Mesangial cell (primary cell): ENCODE results near the gene SMOC2. TPM values are rescaled to one million over a fixed set of nuclear protein-coding genes. Genes with fewer than 3 reads are reported as not detected.

Experiments
- total RNA-seq: library from RNA; depleted of rRNA; stranded (reverse); fragments of >200 nt; gene quantifications from 2 replicates; pipeline ENCODE4 v1.2.3, GENCODE V29; 2015

Gene SMOC2, protein sequence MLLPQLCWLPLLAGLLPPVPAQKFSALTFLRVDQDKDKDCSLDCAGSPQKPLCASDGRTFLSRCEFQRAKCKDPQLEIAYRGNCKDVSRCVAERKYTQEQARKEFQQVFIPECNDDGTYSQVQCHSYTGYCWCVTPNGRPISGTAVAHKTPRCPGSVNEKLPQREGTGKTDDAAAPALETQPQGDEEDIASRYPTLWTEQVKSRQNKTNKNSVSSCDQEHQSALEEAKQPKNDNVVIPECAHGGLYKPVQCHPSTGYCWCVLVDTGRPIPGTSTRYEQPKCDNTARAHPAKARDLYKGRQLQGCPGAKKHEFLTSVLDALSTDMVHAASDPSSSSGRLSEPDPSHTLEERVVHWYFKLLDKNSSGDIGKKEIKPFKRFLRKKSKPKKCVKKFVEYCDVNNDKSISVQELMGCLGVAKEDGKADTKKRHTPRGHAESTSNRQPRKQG
- 0.13 TPM in 1 of 2 replicates, not detected in the other for total RNA-seq

DNA sequence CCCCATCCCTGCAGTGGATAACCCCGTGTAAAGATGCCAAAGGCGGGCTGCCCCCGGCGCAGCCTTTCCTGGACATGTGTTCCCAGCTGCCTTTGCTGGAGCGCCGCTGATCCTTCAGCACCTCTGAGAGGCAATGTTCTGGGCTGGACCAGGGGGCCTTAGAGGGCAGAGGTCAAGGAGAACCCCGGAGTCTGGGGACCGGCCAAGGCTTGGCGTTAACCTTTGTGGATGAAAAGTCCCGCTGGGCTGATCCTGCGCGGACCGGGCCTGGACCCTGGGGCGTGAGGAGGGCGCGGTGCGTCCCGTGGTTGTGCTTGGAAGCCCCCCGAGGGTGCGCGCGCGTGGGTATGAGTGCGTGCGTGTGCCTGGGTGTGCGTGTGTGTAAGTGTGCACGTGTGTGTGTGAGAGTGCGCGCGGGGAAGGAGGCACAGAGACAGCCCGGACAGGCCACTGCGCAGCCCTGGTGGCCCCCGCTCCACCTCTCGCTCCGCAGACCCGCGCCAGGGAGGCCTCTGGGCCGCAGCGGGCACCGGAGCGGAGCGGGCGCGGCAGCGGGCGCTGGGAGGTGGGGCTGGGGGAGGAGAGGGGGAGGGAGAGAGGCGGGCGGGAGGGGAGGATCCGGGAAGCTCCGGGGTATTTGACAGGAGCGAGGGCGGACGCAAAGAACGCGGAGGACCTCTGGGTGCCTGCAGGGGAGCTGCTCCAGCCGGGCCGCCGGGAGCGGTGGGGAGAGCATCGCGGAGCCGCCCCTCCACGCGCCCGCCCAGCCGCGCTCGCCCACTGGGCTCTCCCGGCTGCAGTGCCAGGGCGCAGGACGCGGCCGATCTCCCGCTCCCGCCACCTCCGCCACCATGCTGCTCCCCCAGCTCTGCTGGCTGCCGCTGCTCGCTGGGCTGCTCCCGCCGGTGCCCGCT lies at the start of gene SMOC2:
Gene SMOC2, plus strand, starts transcription at position 665 of the 914 bp plus-strand sequence. Its CDS starts 187 bp downstream, at position 852.

Other genes starting within 250 kb of the SMOC2 start
- gene DACT2, start 121.4 kb upstream of the SMOC2 start, total RNA-seq, result under 0.01 and 1.3 TPM in 2 replicates